ENCODE data around the gene RREB1. TPM values are rescaled to one million over a fixed set of nuclear protein-coding genes. Genes with fewer than 3 reads are reported as not detected.

The RREB1 gene
- total RNA-seq, 2 experiments from 2014 or later = 17.4 to 18.5 TPM

DNA sequence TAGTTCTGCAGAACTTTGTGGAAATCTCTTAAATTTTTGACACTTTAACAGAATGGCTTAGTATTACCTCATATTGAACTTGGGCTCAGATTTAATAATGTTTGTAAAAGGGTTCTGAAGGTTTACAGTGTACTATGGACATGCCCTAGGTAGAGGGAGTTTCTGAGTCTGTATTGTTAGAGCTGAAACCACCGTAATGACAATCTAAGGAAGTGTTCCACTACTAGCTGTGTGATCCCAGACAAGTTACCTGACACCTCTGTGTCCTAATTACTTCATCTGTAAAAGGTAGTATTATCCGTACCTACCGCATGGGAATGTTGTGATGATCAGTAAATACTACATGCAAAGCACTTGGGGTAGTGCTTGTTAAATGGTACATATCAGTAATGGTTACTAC lies 86.9 kb downstream of the RREB1 start:
- DNase-seq = no peak
- H3K27ac Mint-ChIP-seq = no peak overlapping the region
- peaks cover 33% of the 10 kb centered on the region for H3K4me1 Mint-ChIP-seq
- H3K36me3 Mint-ChIP-seq = peaks cover 45% of the 10 kb centered on the region
- H3K9me3 Mint-ChIP-seq = no peaks in the 10 kb centered on the region
- no peaks in the 10 kb centered on the region for H3K27me3 Mint-ChIP-seq
- H3K4me3 Mint-ChIP-seq = no peak overlapping the region

GRCh38 chr6:7195339-7196018 lies 87.7 kb downstream of the RREB1 start:
- H3K9me3 Mint-ChIP-seq = no peaks in the 10 kb centered on the region
- DNase-seq = no peak
- H3K36me3 Mint-ChIP-seq = peaks cover 43% of the 10 kb centered on the region
- H3K27me3 Mint-ChIP-seq = no peaks in the 10 kb centered on the region
- peak overlapping the region; percentile 75 for H3K27ac Mint-ChIP-seq
- peaks cover 33% of the 10 kb centered on the region for H3K4me1 Mint-ChIP-seq
- H3K4me3 Mint-ChIP-seq = peak overlapping the region; percentile 4

- peaks cover 35% of the 10 kb centered on the region for H3K4me1 Mint-ChIP-seq
- H3K36me3 Mint-ChIP-seq = peaks cover 37% of the 10 kb centered on the region
- peak overlapping the region; percentile 75 for H3K27ac Mint-ChIP-seq
- no peak for DNase-seq
- H3K27me3 Mint-ChIP-seq = no peaks in the 10 kb centered on the region
- no peaks in the 10 kb centered on the region for H3K9me3 Mint-ChIP-seq
- H3K4me3 Mint-ChIP-seq = peak overlapping the region; percentile 23
Observed at GRCh38 chr6:7196019-7196402, 88.2 kb downstream of the RREB1 start.

DNA sequence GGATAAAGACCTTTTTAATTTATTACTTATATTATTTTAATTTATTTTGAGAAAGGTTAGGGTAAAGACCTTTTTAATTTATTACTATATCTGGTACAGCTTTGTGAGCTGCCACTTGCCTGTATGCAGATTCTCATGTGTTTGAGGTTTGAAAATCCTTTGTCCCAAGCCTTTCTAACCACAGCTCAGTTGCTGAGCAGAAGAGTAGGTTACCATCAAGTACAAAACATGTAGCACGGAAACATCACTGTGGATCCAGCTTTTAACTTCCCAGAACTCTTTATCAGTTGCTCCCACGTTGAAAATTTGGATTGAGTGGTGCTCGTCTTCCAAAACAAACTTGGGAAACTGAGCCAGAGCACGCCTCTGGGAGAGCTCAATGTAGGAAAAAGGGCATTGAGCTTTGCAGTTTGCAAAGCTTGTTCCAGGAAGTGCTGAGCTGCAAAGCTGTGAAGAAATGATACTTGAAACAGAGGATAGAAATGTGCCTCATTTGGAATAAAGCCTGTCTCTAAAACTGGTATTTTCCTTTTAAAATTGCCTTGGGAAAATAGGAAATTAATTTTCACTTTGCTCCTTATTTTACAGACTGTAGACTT lies 89.0 kb downstream of the RREB1 start:
- H3K27me3 Mint-ChIP-seq = no peaks in the 10 kb centered on the region
- peaks cover 40% of the 10 kb centered on the region for H3K4me1 Mint-ChIP-seq
- DNase-seq = no peak
- H3K9me3 Mint-ChIP-seq = no peaks in the 10 kb centered on the region
- H3K4me3 Mint-ChIP-seq = no peak overlapping the region
- H3K36me3 Mint-ChIP-seq = peaks cover 34% of the 10 kb centered on the region
- no peak overlapping the region for H3K27ac Mint-ChIP-seq

GRCh38 chr6:7197747-7198146 lies 90.0 kb downstream of the RREB1 start:
- no peak for DNase-seq
- Mint-ChIP-seq H3K27ac (no peak overlapping the region), H3K4me1 (peaks cover 43% of the 10 kb centered on the region), H3K4me3 (no peak overlapping the region), H3K9me3 (no peaks in the 10 kb centered on the region), H3K27me3 (no peaks in the 10 kb centered on the region), H3K36me3 (peaks cover 28% of the 10 kb centered on the region)

DNA sequence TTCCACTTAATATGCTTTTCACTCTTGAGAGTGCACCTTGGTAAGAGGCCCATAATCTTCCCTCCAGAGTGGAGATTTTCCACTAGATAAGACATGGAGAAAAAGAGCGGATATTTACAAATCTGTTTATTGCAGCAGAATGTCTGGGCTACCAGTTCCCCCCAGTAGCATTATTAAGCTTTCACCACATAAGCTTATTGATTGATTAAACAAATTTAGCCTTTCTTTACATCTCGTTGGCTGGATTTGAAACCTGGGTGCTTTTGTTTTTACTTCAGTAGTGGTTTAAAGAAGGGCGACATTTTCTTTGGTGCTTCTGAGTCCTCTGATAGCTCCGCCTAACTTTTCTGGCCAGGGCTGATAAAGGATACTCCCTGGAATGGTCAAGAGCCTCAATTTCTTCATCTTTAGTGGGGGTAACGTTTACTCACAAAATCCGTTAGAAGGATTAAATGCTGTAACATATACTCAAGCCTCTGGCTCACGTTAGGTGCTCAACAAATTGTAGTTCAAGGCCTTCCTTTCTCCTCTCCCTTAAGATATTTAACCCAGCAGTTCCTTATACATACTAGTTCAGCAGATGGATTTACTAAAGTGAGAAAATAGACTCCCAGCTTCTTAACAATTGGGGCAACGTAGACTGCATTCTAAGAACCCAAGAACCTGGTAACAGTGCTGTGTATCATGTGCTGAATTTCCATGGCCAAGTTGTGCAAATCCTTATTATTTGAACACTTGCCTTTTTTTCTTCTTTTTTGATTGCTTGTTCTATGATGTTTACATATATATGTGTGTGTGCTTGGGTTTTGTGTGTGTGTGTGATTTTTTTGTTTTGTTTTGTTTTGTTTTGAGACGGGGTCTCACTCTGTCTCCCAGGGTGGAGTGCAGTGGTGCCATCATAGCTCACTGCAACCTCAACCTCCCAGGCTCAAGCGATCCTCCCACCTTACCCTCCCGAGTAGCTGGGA lies 91.4 kb downstream of the RREB1 start:
- DNase-seq = no peak
- H3K27ac Mint-ChIP-seq = no peak overlapping the region
- no peaks in the 10 kb centered on the region for H3K9me3 Mint-ChIP-seq
- no peak overlapping the region for H3K4me3 Mint-ChIP-seq
- H3K36me3 Mint-ChIP-seq = peaks cover 26% of the 10 kb centered on the region
- no peaks in the 10 kb centered on the region for H3K27me3 Mint-ChIP-seq
- peaks cover 39% of the 10 kb centered on the region for H3K4me1 Mint-ChIP-seq

GRCh38 chr6:7200598-7201443 lies 93.1 kb downstream of the RREB1 start:
- no peaks in the 10 kb centered on the region for H3K9me3 Mint-ChIP-seq
- no peak for DNase-seq
- H3K27me3 Mint-ChIP-seq = no peaks in the 10 kb centered on the region
- H3K36me3 Mint-ChIP-seq = peaks cover 18% of the 10 kb centered on the region
- peaks cover 25% of the 10 kb centered on the region for H3K4me1 Mint-ChIP-seq
- no peak overlapping the region for H3K4me3 Mint-ChIP-seq
- no peak overlapping the region for H3K27ac Mint-ChIP-seq

- Mint-ChIP-seq H3K4me1 (peaks cover 23% of the 10 kb centered on the region), H3K27ac (peak overlapping the region; percentile 30), H3K27me3 (no peaks in the 10 kb centered on the region), H3K4me3 (no peak overlapping the region), H3K36me3 (peaks cover 14% of the 10 kb centered on the region), H3K9me3 (no peaks in the 10 kb centered on the region)
- no peak for DNase-seq
Observed at GRCh38 chr6:7201444-7201731, 93.6 kb downstream of the RREB1 start.

DNA sequence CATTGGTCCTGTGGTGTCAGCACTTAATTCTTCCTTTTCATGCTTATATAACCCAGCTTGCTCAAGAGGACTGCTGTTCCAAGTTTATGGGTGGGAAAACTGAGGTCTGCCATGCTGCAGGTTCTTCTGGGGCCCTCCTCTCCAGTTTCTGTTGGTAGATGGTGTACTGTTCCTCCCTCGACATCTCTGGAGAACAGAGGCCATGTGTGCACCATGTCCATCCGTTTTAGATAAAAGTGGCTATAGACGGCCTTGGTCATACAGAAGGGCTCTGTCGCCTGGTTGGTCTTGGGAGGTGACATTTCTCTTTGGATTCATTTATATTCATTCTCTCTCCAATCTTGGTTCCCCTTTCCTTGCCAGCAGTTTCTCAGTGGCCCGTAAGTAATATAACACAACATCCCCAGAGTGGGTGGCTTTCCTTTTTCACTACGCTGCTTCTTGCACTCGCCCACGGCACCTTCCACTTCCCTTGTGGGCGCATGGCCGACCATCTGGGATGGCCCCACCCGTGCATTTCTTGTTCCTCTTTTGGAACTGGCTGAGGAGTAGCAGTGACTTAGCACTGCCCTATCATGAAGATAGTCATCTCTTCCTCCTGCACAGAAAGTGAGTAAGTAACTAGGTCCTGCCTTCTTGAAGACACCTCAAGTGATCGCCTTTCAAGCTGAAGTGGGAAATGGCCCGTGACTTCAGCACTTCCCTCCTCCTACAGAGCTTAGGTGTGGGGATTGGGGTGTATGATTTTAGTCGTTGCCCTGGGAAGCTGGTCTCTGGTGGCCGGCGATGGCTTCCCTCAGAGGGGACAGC lies 94.2 kb downstream of the RREB1 start:
- peaks cover 15% of the 10 kb centered on the region for H3K36me3 Mint-ChIP-seq
- no peaks in the 10 kb centered on the region for H3K27me3 Mint-ChIP-seq
- no peak overlapping the region for H3K4me3 Mint-ChIP-seq
- H3K4me1 Mint-ChIP-seq = peaks cover 25% of the 10 kb centered on the region
- no peaks in the 10 kb centered on the region for H3K9me3 Mint-ChIP-seq
- H3K27ac Mint-ChIP-seq = peak overlapping the region; percentile 30
- DNase-seq = no peak

DNA sequence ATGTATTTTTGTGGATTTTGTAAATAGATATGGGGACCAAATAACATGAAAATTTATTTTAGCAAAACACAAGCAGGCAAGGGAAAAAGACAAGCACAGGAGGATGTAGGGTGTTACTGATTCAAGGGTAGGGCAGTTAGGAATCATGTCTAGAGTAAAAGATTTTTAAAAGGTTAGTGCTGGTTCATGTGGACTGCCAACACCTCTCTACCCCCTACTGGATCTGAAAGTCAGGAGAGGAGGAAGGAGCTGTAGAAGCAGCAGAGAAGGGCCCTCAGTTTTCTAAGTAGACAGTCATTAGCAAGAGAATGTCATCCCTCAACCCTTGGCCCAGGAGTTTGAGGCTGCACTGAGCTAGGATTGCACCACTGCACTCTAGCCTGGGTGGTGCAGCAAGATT lies 95.2 kb downstream of the RREB1 start:
- H3K27ac Mint-ChIP-seq = no peak overlapping the region

DNA sequence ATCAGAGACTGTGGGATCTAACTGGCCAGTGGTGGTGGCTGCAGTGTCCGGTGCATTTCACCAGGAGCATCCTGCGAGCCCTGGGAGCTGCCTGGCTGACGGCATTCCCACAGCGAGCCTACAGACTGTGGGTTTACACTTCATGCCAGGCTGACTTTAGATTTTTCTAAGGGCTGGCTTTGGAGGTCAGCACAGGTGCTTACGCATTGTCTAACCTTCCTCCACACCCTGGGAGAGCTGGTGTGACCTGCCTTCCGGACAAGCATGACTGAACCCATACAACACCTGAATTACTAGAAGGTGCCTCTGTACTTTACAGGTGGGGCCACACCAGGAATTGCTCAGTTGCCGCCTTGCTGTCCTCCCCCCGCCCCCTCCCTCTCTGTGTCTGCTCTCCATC lies 96.2 kb downstream of the RREB1 start:
- Mint-ChIP-seq H3K4me1 (peaks cover 22% of the 10 kb centered on the region), H3K27me3 (no peaks in the 10 kb centered on the region), H3K9me3 (no peaks in the 10 kb centered on the region), H3K36me3 (peaks cover 12% of the 10 kb centered on the region), H3K4me3 (no peak overlapping the region), H3K27ac (no peak overlapping the region)
- no peak for DNase-seq

More for the DNA sequence above, 95.2 kb downstream of the RREB1 start:
- no peak for DNase-seq
- H3K9me3 Mint-ChIP-seq = no peaks in the 10 kb centered on the region
- peaks cover 20% of the 10 kb centered on the region for H3K4me1 Mint-ChIP-seq
- no peak overlapping the region for H3K4me3 Mint-ChIP-seq
- H3K36me3 Mint-ChIP-seq = peaks cover 12% of the 10 kb centered on the region
- no peaks in the 10 kb centered on the region for H3K27me3 Mint-ChIP-seq

DNA sequence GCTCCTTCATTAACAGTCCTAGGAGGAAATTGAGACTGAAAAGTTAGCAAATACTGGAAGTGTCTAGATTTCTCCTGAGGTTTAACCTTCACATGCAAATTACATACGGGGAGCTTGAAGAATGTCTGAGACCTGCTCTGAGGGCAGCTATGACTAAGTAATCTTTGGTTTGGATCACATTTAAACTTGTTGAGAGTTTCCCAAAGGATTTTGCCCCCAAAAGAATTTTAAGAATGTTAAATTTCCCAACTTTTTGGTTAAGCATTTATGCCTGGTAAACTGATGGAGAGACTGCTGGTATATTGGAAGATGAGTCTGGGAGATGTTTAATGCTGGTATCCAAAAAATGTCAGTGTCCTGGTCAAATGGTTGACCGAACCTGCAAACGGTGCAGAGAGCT lies 97.0 kb downstream of the RREB1 start:
- peaks cover 9% of the 10 kb centered on the region for H3K36me3 Mint-ChIP-seq
- no peak for DNase-seq

DNA sequence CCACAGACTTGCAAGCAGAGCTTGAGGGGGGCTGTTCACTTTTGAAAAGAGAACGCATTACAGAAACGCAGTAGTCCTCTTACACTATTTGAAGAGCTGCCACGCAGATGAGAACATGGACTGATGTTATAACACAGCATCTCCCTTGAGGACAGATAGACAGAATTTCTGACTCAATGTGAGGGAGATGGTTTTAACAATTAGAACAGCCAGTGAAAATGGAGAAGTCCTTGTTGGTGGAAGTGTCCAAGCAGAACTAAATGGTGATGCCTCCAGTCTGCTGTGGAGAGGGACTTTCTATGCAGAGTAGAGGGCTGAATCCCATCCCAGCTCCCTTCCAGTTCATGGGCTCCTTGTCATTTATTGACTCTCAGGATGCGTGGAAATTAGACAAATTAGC lies 100.0 kb downstream of the RREB1 start:
- H3K27me3 Mint-ChIP-seq = no peaks in the 10 kb centered on the region
- H3K36me3 Mint-ChIP-seq = peaks cover 14% of the 10 kb centered on the region
- DNase-seq = no peak
- peaks cover 13% of the 10 kb centered on the region for H3K4me1 Mint-ChIP-seq
- no peak overlapping the region for H3K27ac Mint-ChIP-seq
- no peak overlapping the region for H3K4me3 Mint-ChIP-seq
- H3K9me3 Mint-ChIP-seq = no peaks in the 10 kb centered on the region

More for the DNA sequence above, 97.0 kb downstream of the RREB1 start:
- H3K4me1 Mint-ChIP-seq = peaks cover 22% of the 10 kb centered on the region
- H3K27ac Mint-ChIP-seq = no peak overlapping the region
- H3K27me3 Mint-ChIP-seq = no peaks in the 10 kb centered on the region
- no peak overlapping the region for H3K4me3 Mint-ChIP-seq
- no peaks in the 10 kb centered on the region for H3K9me3 Mint-ChIP-seq

GRCh38 chr6:7213416-7213815 lies 105.7 kb downstream of the RREB1 start:
- no peak overlapping the region for H3K4me3 Mint-ChIP-seq
- H3K36me3 Mint-ChIP-seq = peaks cover 28% of the 10 kb centered on the region
- DNase-seq = no peak
- H3K27me3 Mint-ChIP-seq = no peaks in the 10 kb centered on the region
- peak overlapping the region; percentile 32 for H3K27ac Mint-ChIP-seq
- H3K4me1 Mint-ChIP-seq = peaks cover 18% of the 10 kb centered on the region
- H3K9me3 Mint-ChIP-seq = no peaks in the 10 kb centered on the region

All from activated naive CD8-positive, alpha-beta T cell treated with anti-CD3 and anti-CD28 coated beads for 36 hours (primary cell).